Left ventricle myocardium inferior (tissue), 1 donor: ENCODE results near the gene TRIO. TPM values are rescaled to one million over a fixed set of nuclear protein-coding genes. Genes with fewer than 3 reads are reported as not detected.
A peak's percentile ranks its signal among the peaks of the same experiment; 100 is the strongest.

Experiments used
- DNase-seq: peaks from one replicate; pipeline ENCODE4 v3.0.0-alpha.2; 2020
- H3K27ac ChIP-seq: fragments of 200-600 bp; replicated peaks from 2 replicates; pipeline ENCODE4 v1.8.0; 2021
- H3K27me3 ChIP-seq: fragments of 200-600 bp; 2 replicates; pipeline ENCODE4 v1.8.0; 2021; ENCODE audit warnings: low read depth
- H3K36me3 ChIP-seq: fragments of 200-600 bp; 2 replicates; pipeline ENCODE4 v1.8.0; 2021
- H3K4me1 ChIP-seq: fragments of 200-600 bp; 2 replicates; pipeline ENCODE4 v1.8.0; 2021
- H3K4me3 ChIP-seq: fragments of 200-600 bp; 2 replicates; pipeline ENCODE4 v1.8.0; 2021; ENCODE audit warnings: mild to moderate bottlenecking, moderate library complexity
- H3K9me3 ChIP-seq: fragments of 200-600 bp; replicated peaks from 2 replicates; pipeline ENCODE4 v1.8.0; 2021
- intact Hi-C: fragments of 100-400 bp; cut with micrococcal nuclease; formaldehyde crosslinking; loops from one replicate; pipeline ENCODE4 v1.11.0; 2022
- total RNA-seq: library from RNA; stranded (reverse); fragmentation: NEBNext Ultra II Directional; extraction: Animal tissue kit (Norgen Biotek cat#: 25700); gene quantifications from one replicate; pipeline ENCODE4 v1.2.1, GENCODE V29; 2021
- TF ChIP-seq, protein P1 (sequence below): fragments of 200-600 bp; IDR thresholded peaks from 2 replicates; pipeline ENCODE4 v1.8.0; 2021; ENCODE audit warnings: antibody characterized with exemption, mild to moderate bottlenecking, borderline replicate concordance
- donor health status: DM: no; HTN: yes; CAD: no; lungs with severe emphysema.

Gene TRIO
- total RNA-seq, 1 donor from 2014 or later = 52.8 TPM

DNA sequence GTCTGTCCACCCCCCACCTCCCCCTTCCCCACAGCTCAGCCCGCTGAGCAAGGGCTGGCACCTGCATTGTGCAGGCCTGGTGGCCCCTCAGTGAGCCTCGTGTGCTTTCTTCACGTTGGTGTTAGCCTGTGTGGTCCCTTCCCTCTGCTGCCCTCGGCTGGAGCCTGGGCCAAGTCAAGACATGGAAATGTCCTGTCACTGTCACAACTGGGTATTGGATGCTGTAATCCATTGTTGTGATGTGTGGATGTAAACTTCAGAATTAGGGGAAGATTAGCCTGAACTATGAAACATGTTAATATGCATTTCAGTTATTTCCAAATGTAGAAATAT is 103.9 kb downstream of the TRIO start:
- Histone ChIP-seq H3K9me3 (no peaks in the 10 kb centered on the region), H3K4me3 (no peak overlapping the region), H3K27me3 (no peaks in the 10 kb centered on the region), H3K4me1 (peaks cover 95% of the 10 kb centered on the region), H3K36me3 (no peaks in the 10 kb centered on the region), H3K27ac (peak overlapping the region; percentile 29)
- TF ChIP-seq, protein P1, sequence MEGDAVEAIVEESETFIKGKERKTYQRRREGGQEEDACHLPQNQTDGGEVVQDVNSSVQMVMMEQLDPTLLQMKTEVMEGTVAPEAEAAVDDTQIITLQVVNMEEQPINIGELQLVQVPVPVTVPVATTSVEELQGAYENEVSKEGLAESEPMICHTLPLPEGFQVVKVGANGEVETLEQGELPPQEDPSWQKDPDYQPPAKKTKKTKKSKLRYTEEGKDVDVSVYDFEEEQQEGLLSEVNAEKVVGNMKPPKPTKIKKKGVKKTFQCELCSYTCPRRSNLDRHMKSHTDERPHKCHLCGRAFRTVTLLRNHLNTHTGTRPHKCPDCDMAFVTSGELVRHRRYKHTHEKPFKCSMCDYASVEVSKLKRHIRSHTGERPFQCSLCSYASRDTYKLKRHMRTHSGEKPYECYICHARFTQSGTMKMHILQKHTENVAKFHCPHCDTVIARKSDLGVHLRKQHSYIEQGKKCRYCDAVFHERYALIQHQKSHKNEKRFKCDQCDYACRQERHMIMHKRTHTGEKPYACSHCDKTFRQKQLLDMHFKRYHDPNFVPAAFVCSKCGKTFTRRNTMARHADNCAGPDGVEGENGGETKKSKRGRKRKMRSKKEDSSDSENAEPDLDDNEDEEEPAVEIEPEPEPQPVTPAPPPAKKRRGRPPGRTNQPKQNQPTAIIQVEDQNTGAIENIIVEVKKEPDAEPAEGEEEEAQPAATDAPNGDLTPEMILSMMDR = no peak
- DNase-seq = no peak
- intact Hi-C loops = no loop called here

DNA sequence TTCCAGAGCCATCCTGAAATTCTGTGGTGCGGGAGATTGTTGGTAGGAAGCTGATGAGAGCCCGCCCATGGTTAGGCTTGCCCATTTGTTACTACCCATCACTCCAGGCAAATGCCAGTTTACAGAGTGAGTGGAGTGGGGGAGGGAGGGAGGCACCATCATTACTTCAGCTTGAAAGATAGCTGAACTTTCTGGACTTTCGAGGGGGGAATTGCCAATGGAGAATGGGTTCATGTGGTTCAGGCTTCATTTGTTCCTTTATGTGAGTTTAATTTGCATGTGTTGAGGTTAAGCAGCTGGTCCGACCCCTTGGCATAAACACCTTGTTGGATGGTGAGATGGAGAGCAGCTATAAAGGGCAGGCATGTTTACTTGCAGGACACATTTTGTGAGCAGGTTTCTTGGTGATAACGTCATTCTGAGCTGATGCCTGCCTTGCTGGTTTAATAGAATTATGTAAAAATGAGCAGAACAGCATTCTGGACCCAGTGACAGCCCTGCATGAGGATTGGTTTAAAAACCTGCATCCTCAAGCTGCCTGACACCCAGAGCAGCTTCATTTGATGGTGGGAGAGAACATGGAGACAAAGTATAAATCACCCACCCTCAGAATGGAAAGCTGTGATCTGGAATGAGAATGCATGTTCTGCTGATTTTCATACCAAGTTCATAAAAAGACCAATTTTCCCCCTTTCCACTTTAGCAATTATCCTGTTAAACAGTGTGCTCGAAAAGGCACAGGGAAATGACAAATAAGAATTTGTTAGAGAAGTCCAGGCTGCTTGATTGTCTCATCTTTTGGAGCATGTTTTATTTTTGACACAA is 106.3 kb downstream of the TRIO start:
- H3K36me3 ChIP-seq = no peaks in the 10 kb centered on the region
- no peak for DNase-seq
- H3K9me3 ChIP-seq = no peaks in the 10 kb centered on the region
- no peaks in the 10 kb centered on the region for H3K27me3 ChIP-seq
- intact Hi-C loops = no loop called here
- peaks cover 95% of the 10 kb centered on the region for H3K4me1 ChIP-seq
- TF ChIP-seq, protein P1 = no peak
- peak overlapping the region; percentile 82 for H3K27ac ChIP-seq
- H3K4me3 ChIP-seq = peak overlapping the region; percentile 41

DNA sequence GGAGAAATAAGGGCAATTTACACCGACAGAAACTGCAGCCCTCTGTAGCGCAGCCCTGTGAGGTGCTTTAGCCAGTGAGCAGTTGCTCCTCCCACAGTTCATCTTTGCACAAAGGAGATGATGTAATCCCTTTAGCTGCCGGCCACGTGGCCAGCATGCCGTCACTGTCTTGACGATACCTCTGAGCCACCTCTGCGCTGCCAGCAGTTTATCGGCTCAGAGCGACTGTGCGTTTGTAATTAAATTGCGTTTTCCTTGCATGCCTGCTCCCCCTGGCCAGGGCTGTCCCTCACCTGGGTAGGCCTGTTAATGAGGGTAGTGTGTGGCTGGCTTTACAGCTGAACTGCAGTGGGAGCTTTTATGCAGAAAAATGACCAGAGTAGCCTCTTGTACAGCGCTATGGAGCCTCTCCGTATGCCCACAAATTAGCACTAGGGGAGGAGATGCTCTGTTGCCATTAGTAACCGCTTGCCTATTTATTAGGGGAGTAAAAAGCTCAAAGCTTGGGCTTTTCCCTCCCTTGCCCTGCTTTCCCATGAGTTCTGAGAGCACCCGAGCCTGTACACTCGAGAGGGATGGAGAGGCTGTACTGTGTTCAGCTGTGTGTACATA is 107.0 kb downstream of the TRIO start:
- DNase-seq = peak; percentile 66
- intact Hi-C loops = no loop called here
- H3K4me1 ChIP-seq = peaks cover 94% of the 10 kb centered on the region
- H3K4me3 ChIP-seq = peak overlapping the region; percentile 41
- no peaks in the 10 kb centered on the region for H3K9me3 ChIP-seq
- peak overlapping the region; percentile 82 for H3K27ac ChIP-seq
- TF ChIP-seq, protein P1 = no peak
- no peaks in the 10 kb centered on the region for H3K27me3 ChIP-seq
- H3K36me3 ChIP-seq = no peaks in the 10 kb centered on the region

GRCh38 chr5:14250748-14251701 is 107.9 kb downstream of the TRIO start:
- H3K4me3 ChIP-seq = no peak overlapping the region
- peaks cover 3% of the 10 kb centered on the region for H3K9me3 ChIP-seq
- peak overlapping the region; percentile 82 for H3K27ac ChIP-seq
- no peaks in the 10 kb centered on the region for H3K36me3 ChIP-seq
- intact Hi-C loops = no loop called here
- no peak for DNase-seq
- no peaks in the 10 kb centered on the region for H3K27me3 ChIP-seq
- TF ChIP-seq, protein P1 = no peak
- peaks cover 93% of the 10 kb centered on the region for H3K4me1 ChIP-seq

DNA sequence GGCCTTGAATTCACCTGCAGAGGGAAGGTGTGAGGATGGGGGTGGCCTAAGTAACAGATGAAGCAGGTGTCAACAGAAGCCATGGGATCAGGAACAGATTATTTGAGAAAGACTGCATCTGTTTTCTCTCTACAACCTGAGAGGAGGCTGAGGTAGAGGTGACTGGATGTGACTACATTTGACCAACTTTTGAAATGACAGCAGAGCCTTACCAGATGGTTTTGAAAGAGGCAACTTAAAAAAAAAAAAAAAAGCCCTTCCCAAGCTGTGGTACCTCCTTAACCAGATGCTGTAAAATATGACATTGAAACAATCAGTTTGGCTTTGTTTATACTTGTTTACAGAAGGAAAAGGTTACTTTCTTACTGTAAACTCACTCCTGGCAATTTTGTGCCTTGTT is 108.6 kb downstream of the TRIO start:
- Histone ChIP-seq H3K27ac (peak overlapping the region; percentile 82), H3K9me3 (peaks cover 7% of the 10 kb centered on the region), H3K4me1 (peaks cover 93% of the 10 kb centered on the region), H3K36me3 (no peaks in the 10 kb centered on the region), H3K4me3 (no peak overlapping the region), H3K27me3 (no peaks in the 10 kb centered on the region)
- TF ChIP-seq, protein P1 = no peak
- intact Hi-C loops = no loop called here
- no peak for DNase-seq
